Measurements from ENCODE around the gene FES. TPM values are rescaled to one million over a fixed set of nuclear protein-coding genes. Genes with fewer than 3 reads are reported as not detected.

Gene FES
- polyA plus RNA-seq, 1 of the 3 experiments (the other 2 are of a cell fraction), result 0.03 TPM

GRCh38 chr15:90872486-90873184, 11.7 kb upstream of the FES start:
- Histone ChIP-seq H3K9me2 (no peaks in the 10 kb centered on the region), H3K27ac (ENCODE audit: low read depth in 2 of 2, low read length in 1 of 2) (peak overlapping the region in 1 of 2 experiments; percentile 88; a peak in 2 of 4 replicates), H3K4me3 (ENCODE audit: low read depth in 2 of 2, low read length in 1 of 2) (peak overlapping the region; percentile 80 to 84), H3K9me3 (no peaks in the 10 kb centered on the region), H4K20me1 (ENCODE audit: insufficient read depth) (peaks cover 14% of the 10 kb centered on the region; the same call in 1 of the 2 replicates), H3F3A (replicated peaks; ENCODE audit: insufficient read depth) (peaks cover 20% of the 10 kb centered on the region), H3K79me2 (ENCODE audit: insufficient read depth) (peaks cover 68% of the 10 kb centered on the region), H3K4me1 (ENCODE audit: control insufficient read depth in 1 of 2, insufficient read depth in 2 of 2, low read depth in 1 of 2, low read length in 1 of 2) (peaks cover 29 to 39% of the 10 kb centered on the region in 2 experiments; a peak in 2 of 4 replicates), H3K4me2 (peak overlapping the region; percentile 98), H3K36me3 (replicated peaks in 1 of 2; ENCODE audit: control insufficient read depth in 1 of 2, insufficient read depth in 2 of 2, low read length in 1 of 2) (peaks cover 7 to 18% of the 10 kb centered on the region in 2 experiments), H2AFZ (ENCODE audit: low read depth) (0 out of 2 replicates have a peak overlapping the region, but pooled peaks have one; percentile 20), H3K27me3 (ENCODE audit: insufficient read depth) (no peaks in the 10 kb centered on the region), H3K9ac (peak overlapping the region; percentile 88)
- ChIA-PET POLR2A (no interaction called here), CTCF (interaction anchor here (0.9 to 2.1 kb wide), 2 partner anchors 13 to 223 kb away, joined by 3 to 18 read pairs; no protein-coding TSS in a partner anchor)
- TF ChIP-seq TCF12 (IDR thresholded peaks at IDR 0.05) (no peak), USF2 (IDR thresholded peaks at IDR 0.05; ENCODE audit: borderline replicate concordance, low read depth, low read length) (no peak), TAF1 (IDR thresholded peaks at IDR 0.05; ENCODE audit: borderline replicate concordance, low read depth, low read length) (0 out of 2 replicates have a peak, but pooled peaks have one; percentile 25), NRF1 (IDR thresholded peaks at IDR 0.05; ENCODE audit: low read depth, low read length) (no peak), JUND (IDR thresholded peaks at IDR 0.05) (peak; percentile 68), NFIC (IDR thresholded peaks at IDR 0.05; ENCODE audit: borderline replicate concordance) (no peak), ZBTB33 (IDR thresholded peaks at IDR 0.05; ENCODE audit: borderline replicate concordance, low read depth) (no peak), TEAD4 (IDR thresholded peaks at IDR 0.05; ENCODE audit: borderline replicate concordance, insufficient read depth) (no peak), EZH2phosphoT487 (IDR thresholded peaks at IDR 0.05; ENCODE audit: borderline replicate concordance, low read depth) (no peak), REST (IDR thresholded peaks at IDR 0.05; ENCODE audit: low read depth, low read length) (no peak), GATA2 (CRISPR knock-in tag; IDR thresholded peaks at IDR 0.05) (no peak), FOSL2 (IDR thresholded peaks at IDR 0.05; ENCODE audit: borderline replicate concordance, low read depth) (peak; percentile 67; the same call in 1 of the 2 replicates), FOXM1 (IDR thresholded peaks at IDR 0.05; ENCODE audit: low read depth) (no peak), MXI1 (IDR thresholded peaks at IDR 0.05; ENCODE audit: low read depth, low read length) (no peak), RXRA (IDR thresholded peaks at IDR 0.05; ENCODE audit: borderline replicate concordance, low read depth) (no peak), FOXJ3 (CRISPR knock-in tag; IDR thresholded peaks at IDR 0.05) (no peak), MEF2A (IDR thresholded peaks at IDR 0.05; ENCODE audit: borderline replicate concordance, low read depth) (no peak), POLR2AphosphoS5 (IDR thresholded peaks at IDR 0.05; ENCODE audit: low read depth, low read length) (peak; percentile 25; the same call in 1 of the 2 replicates)
- peak; percentile 49 for DNase-seq
- WGBS (ENCODE audit: low lambda C conversion rate), result 51% methylated on average over 12 of the region's 12 CpGs
